HepG2 (cell line): Measurements from ENCODE around the gene CTNND1. TPM values are rescaled to one million over a fixed set of nuclear protein-coding genes. Genes with fewer than 3 reads are reported as not detected.

Experiments used
- ATAC-seq: fragments of 200-7000 bp; cut with Tn5 transposase; 3 replicates; pipeline ENCODE4 v1.9.1; 2020; ENCODE audit warnings: mild to moderate bottlenecking, moderate library complexity
- BruUV-seq: library from RNA; stranded (reverse); fragments of 400-500 nt; replicated peaks from 2 replicates; lab custom pipeline; 2021; lab: Mats Ljungman, UMichigan
- CTCF ChIA-PET: fragments of 300-600 bp; formaldehyde crosslinking; extraction: SDS; loops from one replicate; lab custom pipeline; 2021; ENCODE audit warnings: low total read pairs, inconsistent platforms, low intra/inter-chr PET ratio; lab: Yijun Ruan, JAX
- POLR2A ChIA-PET: fragments of 350-600 bp; sonication (Branson Sonifier 250); formaldehyde crosslinking; loops from one replicate; lab custom pipeline; 2020; ENCODE audit warnings: antibody characterized with exemption, inconsistent platforms; lab: Yijun Ruan, JAX
- DNase-seq: peaks from one replicate; pipeline ENCODE4 v3.0.0-alpha.2; 2015; ENCODE audit warnings: low spot score
- FAIRE-seq: peaks from 3 replicates; lab custom pipeline; 2011; peaks lifted over from hg19 to GRCh38; lab: Jason Lieb, UNC
- H2AFZ ChIP-seq: one replicate; pipeline ENCODE4 v1.6.1; 2011; ENCODE audit warnings: low read length, inconsistent platforms
- H3K27ac ChIP-seq: fragments of 300-600 bp; 3 replicates; pipeline ENCODE4 v1.8.0; 2011; ENCODE audit warnings: mixed run types, mild to moderate bottlenecking, mixed read lengths, low read length, inconsistent platforms; ENCODE audit not compliant: insufficient read depth; ENCODE audit errors: extremely low read length
- H3K27me3 ChIP-seq, 2 experiments: fragments of 200-600 bp in 1 of 2; 2 replicates in 1 of 2; 3 replicates in 1 of 2; pipeline versions ENCODE4 v1.6.0 to v1.8.0; 2011; ENCODE audit warnings: low read length in 2 of 2, mild to moderate bottlenecking in 2 of 2, moderate library complexity in 2 of 2, inconsistent platforms in 1 of 2; ENCODE audit not compliant: insufficient read depth in 2 of 2, control insufficient read depth in 1 of 2
- H3K36me3 ChIP-seq, 2 experiments: fragments of 200-600 bp in 1 of 2; replicated peaks in 1 of 2; 2 replicates in 1 of 2; 3 replicates in 1 of 2; pipeline versions ENCODE4 v1.5.1 to v1.8.0; 2011; ENCODE audit warnings: low read length in 2 of 2, inconsistent platforms in 1 of 2; ENCODE audit not compliant: insufficient read depth in 2 of 2, control insufficient read depth in 1 of 2
- H3K4me1 ChIP-seq: 2 replicates; pipeline ENCODE4 v1.5.1; 2012; ENCODE audit warnings: low read length, inconsistent platforms; ENCODE audit not compliant: insufficient read depth
- H3K4me2 ChIP-seq: 2 replicates; pipeline ENCODE4 v1.6.0; 2011; ENCODE audit warnings: low read depth, low read length, inconsistent platforms
- H3K4me3 ChIP-seq, 3 experiments: fragments of 200-600 bp in 1 of 3; sonication (generic), shearing (Covaris generic) in 1 of 3; replicated peaks in 1 of 3; 2 replicates each; pipeline ENCODE4 v1.5.1; 2011 to 2016; ENCODE audit warnings: low read length in 3 of 3, inconsistent platforms in 2 of 3, low read depth in 2 of 3, mild to moderate bottlenecking in 2 of 3, control low read depth in 1 of 3, mixed read lengths in 1 of 3; ENCODE audit not compliant: insufficient read depth in 1 of 3
- H3K79me2 ChIP-seq: one replicate; pipeline ENCODE4 v1.6.1; 2011; ENCODE audit warnings: low read length, inconsistent platforms; ENCODE audit not compliant: insufficient read depth
- H3K9ac ChIP-seq: 2 replicates; pipeline ENCODE4 v1.6.0; 2011; ENCODE audit warnings: mild to moderate bottlenecking, low read depth, low read length, inconsistent platforms; ENCODE audit not compliant: insufficient read depth
- H3K9me3 ChIP-seq: 2 replicates; pipeline ENCODE4 v1.5.1; 2012; ENCODE audit warnings: mild to moderate bottlenecking, low read length
- H4K20me1 ChIP-seq: 2 replicates; pipeline ENCODE4 v1.6.0; 2011; ENCODE audit warnings: inconsistent platforms, mild to moderate bottlenecking, low read length, moderate library complexity; ENCODE audit not compliant: insufficient read depth
- MED1 ChIP-seq: sonication (generic); formaldehyde crosslinking; IDR thresholded peaks from 2 replicates; pipeline ENCODE4 v1.4.0; 2020; ENCODE audit warnings: missing genetic modification reagents
- PAF1 ChIP-seq: IDR thresholded peaks from 2 replicates; pipeline ENCODE4 v1.6.1; 2016; ENCODE audit warnings: missing genetic modification reagents, missing compliant biosample characterization
- ZIK1 ChIP-seq: sonication (generic); formaldehyde crosslinking; IDR thresholded peaks from 2 replicates; pipeline ENCODE4 v1.5.0; 2020; ENCODE audit warnings: mild to moderate bottlenecking, low read depth, missing genetic modification reagents, borderline replicate concordance
- ZNF124 ChIP-seq: sonication (generic); formaldehyde crosslinking; IDR thresholded peaks from 2 replicates; pipeline ENCODE4 v1.4.0; 2020; ENCODE audit warnings: missing genetic modification reagents
- ZNF136 ChIP-seq: sonication (generic); formaldehyde crosslinking; IDR thresholded peaks from 2 replicates; pipeline ENCODE4 v1.8.1; 2022; ENCODE audit warnings: low read depth, mild to moderate bottlenecking, moderate library complexity, missing genetic modification reagents
- ZNF451 ChIP-seq: sonication (generic); formaldehyde crosslinking; IDR thresholded peaks from 2 replicates; pipeline ENCODE4 v1.5.0; 2020; ENCODE audit warnings: mild to moderate bottlenecking, missing genetic modification reagents
- ZNF652 ChIP-seq: IDR thresholded peaks from 2 replicates; pipeline ENCODE4 v1.6.1; 2016; ENCODE audit warnings: low read depth, borderline replicate concordance
- WGBS: methylation state at CpG from one replicate; pipeline ENCODE4 v1.1.6; 2017; ENCODE audit warnings: low lambda C conversion rate; 5-methylcytosine and 5-hydroxymethylcytosine counted together
- in situ Hi-C: cut with HindIII; loops from 2 replicates; pipeline ENCODE4 v1.10.0; 2017; ENCODE audit warnings: low pct_unique_long_range_greater_than_20kb; ENCODE audit not compliant: extremely low pct_ligation_motif_present
- intact Hi-C: fragments of 100-400 bp; cut with micrococcal nuclease; formaldehyde crosslinking; loops from one replicate; pipeline ENCODE4 v1.10.0; 2022; ENCODE audit not compliant: unreplicated experiment
- polyA plus RNA-seq, 8 experiments: library from polyadenylated mRNA; depleted of rRNA in 3 of 8; stranded (reverse) in 7 of 8; unstranded in 1 of 8; fragments of >200 nt; fragmentation: Illumina TruSeq in 4 of 8; extraction: Trizol in 4 of 8; gene quantifications; 2 replicates each; pipeline versions ENCODE4 v1.2.1 to v1.2.3, GENCODE V29; 2011 to 2016; ENCODE audit warnings: low read depth in 4 of 8, missing spikeins in 1 of 8, mixed read lengths in 1 of 8; ENCODE audit not compliant: insufficient read depth in 1 of 8
- total RNA-seq, 5 experiments: library from RNA; depleted of rRNA; stranded (reverse); fragments of >200 nt; fragmentation: Illumina TruSeq; extraction: Trizol; gene quantifications; 2 replicates each; pipeline ENCODE4 v1.2.3, GENCODE V29; 2016; ENCODE audit warnings: low read depth in 1 of 5
- TF ChIP-seq, protein P1 (sequence below): IDR thresholded peaks from 2 replicates; pipeline ENCODE4 v1.6.1; 2016
- TF ChIP-seq, protein P2 (sequence below): sonication (generic); formaldehyde crosslinking; IDR thresholded peaks from 2 replicates; pipeline ENCODE4 v1.9.0; 2021; ENCODE audit warnings: missing genetic modification reagents, mild to moderate bottlenecking, borderline replicate concordance
- TF ChIP-seq, protein P3 (sequence below): sonication (generic); formaldehyde crosslinking; IDR thresholded peaks from 2 replicates; pipeline ENCODE4 v1.4.0; 2020; ENCODE audit warnings: missing genetic modification reagents
- TF ChIP-seq, protein P4 (sequence below): IDR thresholded peaks from 2 replicates; pipeline ENCODE4 v1.6.1; 2016; ENCODE audit warnings: low read depth, missing genetic modification reagents, missing compliant biosample characterization
- TF ChIP-seq, protein P5 (sequence below): IDR thresholded peaks from 2 replicates; pipeline ENCODE4 v1.6.1; 2012; ENCODE audit warnings: low read depth, low read length, improper control_type of control experiment

Gene CTNND1
- total and polyA plus RNA-seq, 2 of the 13 experiments (the other 11 are each of a cell fraction or from before 2014, with no cell fraction given): 117 to 128 TPM

DNA sequence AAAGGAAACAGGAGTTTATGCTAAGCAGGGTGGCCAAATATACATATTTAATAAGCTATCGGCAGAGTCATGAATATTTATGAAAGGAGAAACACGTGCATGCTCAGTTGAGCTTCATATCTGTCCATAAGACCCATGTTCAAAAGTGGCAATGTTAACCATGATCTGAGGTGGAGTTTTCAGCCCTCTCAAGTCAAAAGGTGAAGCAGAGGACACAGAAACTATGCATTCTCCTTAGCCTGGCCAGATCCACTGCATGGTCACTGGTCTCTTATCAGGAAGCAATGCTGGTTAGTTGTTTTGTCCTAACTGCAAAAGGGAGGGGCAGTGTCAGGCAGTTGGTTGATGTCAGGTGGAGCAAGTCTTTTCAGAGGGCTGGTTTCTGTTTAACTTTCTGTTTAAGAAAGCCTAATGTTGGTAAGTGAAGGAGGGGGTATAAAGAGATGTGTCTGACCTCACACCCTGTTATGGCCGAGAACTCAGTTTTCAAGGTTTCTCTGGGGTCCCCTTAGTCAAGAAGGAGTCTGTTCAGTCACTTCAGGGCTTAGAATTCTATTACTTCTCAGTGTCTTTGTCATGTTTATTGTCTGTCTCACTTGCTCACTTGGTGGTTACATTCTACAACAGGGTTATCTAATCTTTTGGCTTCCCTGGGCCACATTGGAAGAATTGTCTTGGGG is 25.8 kb upstream of the CTNND1 start:
- no peak overlapping the region for H3K4me3 ChIP-seq
- no peak for DNase-seq
- no peaks in the 10 kb centered on the region for H3K4me1 ChIP-seq
- BruUV-seq: no TSS peak
- 93% methylated on average over 3 of the region's 3 CpGs for WGBS
- no peak overlapping the region for H3K27ac ChIP-seq
- CTCF ChIA-PET: no interaction called here
- no peak for ATAC-seq
- H3K4me2 ChIP-seq: no peak overlapping the region
- intact Hi-C loops: no loop called here
- peaks cover 9 to 52% of the 10 kb centered on the region in 2 experiments for H3K36me3 ChIP-seq
- H3K9me3 ChIP-seq: no peaks in the 10 kb centered on the region
- POLR2A ChIA-PET: no interaction called here
- no peaks in the 10 kb centered on the region for H3K27me3 ChIP-seq
- peaks cover 3% of the 10 kb centered on the region; the same call in 1 of the 2 replicates for H4K20me1 ChIP-seq
- FAIRE-seq: no peak
- H2AFZ ChIP-seq: no peak overlapping the region
- in situ Hi-C loops: no loop called here
- H3K79me2 ChIP-seq: peaks cover 20% of the 10 kb centered on the region
- no peak overlapping the region for H3K9ac ChIP-seq
- TF ChIP-seq, protein P1, sequence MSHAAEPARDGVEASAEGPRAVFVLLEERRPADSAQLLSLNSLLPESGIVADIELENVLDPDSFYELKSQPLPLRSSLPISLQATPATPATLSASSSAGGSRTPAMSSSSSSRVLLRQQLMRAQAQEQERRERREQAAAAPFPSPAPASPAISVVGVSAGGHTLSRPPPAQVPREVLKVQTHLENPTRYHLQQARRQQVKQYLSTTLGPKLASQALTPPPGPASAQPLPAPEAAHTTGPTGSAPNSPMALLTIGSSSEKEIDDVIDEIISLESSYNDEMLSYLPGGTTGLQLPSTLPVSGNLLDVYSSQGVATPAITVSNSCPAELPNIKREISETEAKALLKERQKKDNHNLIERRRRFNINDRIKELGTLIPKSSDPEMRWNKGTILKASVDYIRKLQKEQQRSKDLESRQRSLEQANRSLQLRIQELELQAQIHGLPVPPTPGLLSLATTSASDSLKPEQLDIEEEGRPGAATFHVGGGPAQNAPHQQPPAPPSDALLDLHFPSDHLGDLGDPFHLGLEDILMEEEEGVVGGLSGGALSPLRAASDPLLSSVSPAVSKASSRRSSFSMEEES: no peak
- TF ChIP-seq ZNF124 (CRISPR knock-in tag) (no peak), MED1 (CRISPR knock-in tag) (no peak), ZIK1 (no peak), PAF1 (CRISPR knock-in tag) (no peak), ZNF451 (CRISPR knock-in tag) (no peak), ZNF136 (CRISPR knock-in tag) (no peak), ZNF652 (CRISPR knock-in tag) (no peak)
- TF ChIP-seq, protein P2, sequence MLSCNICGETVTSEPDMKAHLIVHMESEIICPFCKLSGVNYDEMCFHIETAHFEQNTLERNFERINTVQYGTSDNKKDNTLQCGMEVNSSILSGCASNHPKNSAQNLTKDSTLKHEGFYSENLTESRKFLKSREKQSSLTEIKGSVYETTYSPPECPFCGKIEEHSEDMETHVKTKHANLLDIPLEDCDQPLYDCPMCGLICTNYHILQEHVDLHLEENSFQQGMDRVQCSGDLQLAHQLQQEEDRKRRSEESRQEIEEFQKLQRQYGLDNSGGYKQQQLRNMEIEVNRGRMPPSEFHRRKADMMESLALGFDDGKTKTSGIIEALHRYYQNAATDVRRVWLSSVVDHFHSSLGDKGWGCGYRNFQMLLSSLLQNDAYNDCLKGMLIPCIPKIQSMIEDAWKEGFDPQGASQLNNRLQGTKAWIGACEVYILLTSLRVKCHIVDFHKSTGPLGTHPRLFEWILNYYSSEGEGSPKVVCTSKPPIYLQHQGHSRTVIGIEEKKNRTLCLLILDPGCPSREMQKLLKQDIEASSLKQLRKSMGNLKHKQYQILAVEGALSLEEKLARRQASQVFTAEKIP (CRISPR knock-in tag): no peak
- TF ChIP-seq, protein P3, sequence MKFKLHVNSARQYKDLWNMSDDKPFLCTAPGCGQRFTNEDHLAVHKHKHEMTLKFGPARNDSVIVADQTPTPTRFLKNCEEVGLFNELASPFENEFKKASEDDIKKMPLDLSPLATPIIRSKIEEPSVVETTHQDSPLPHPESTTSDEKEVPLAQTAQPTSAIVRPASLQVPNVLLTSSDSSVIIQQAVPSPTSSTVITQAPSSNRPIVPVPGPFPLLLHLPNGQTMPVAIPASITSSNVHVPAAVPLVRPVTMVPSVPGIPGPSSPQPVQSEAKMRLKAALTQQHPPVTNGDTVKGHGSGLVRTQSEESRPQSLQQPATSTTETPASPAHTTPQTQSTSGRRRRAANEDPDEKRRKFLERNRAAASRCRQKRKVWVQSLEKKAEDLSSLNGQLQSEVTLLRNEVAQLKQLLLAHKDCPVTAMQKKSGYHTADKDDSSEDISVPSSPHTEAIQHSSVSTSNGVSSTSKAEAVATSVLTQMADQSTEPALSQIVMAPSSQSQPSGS (CRISPR knock-in tag): no peak
- TF ChIP-seq, protein P4, sequence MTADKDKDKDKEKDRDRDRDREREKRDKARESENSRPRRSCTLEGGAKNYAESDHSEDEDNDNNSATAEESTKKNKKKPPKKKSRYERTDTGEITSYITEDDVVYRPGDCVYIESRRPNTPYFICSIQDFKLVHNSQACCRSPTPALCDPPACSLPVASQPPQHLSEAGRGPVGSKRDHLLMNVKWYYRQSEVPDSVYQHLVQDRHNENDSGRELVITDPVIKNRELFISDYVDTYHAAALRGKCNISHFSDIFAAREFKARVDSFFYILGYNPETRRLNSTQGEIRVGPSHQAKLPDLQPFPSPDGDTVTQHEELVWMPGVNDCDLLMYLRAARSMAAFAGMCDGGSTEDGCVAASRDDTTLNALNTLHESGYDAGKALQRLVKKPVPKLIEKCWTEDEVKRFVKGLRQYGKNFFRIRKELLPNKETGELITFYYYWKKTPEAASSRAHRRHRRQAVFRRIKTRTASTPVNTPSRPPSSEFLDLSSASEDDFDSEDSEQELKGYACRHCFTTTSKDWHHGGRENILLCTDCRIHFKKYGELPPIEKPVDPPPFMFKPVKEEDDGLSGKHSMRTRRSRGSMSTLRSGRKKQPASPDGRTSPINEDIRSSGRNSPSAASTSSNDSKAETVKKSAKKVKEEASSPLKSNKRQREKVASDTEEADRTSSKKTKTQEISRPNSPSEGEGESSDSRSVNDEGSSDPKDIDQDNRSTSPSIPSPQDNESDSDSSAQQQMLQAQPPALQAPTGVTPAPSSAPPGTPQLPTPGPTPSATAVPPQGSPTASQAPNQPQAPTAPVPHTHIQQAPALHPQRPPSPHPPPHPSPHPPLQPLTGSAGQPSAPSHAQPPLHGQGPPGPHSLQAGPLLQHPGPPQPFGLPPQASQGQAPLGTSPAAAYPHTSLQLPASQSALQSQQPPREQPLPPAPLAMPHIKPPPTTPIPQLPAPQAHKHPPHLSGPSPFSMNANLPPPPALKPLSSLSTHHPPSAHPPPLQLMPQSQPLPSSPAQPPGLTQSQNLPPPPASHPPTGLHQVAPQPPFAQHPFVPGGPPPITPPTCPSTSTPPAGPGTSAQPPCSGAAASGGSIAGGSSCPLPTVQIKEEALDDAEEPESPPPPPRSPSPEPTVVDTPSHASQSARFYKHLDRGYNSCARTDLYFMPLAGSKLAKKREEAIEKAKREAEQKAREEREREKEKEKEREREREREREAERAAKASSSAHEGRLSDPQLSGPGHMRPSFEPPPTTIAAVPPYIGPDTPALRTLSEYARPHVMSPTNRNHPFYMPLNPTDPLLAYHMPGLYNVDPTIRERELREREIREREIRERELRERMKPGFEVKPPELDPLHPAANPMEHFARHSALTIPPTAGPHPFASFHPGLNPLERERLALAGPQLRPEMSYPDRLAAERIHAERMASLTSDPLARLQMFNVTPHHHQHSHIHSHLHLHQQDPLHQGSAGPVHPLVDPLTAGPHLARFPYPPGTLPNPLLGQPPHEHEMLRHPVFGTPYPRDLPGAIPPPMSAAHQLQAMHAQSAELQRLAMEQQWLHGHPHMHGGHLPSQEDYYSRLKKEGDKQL (CRISPR knock-in tag): no peak
- TF ChIP-seq, protein P5, sequence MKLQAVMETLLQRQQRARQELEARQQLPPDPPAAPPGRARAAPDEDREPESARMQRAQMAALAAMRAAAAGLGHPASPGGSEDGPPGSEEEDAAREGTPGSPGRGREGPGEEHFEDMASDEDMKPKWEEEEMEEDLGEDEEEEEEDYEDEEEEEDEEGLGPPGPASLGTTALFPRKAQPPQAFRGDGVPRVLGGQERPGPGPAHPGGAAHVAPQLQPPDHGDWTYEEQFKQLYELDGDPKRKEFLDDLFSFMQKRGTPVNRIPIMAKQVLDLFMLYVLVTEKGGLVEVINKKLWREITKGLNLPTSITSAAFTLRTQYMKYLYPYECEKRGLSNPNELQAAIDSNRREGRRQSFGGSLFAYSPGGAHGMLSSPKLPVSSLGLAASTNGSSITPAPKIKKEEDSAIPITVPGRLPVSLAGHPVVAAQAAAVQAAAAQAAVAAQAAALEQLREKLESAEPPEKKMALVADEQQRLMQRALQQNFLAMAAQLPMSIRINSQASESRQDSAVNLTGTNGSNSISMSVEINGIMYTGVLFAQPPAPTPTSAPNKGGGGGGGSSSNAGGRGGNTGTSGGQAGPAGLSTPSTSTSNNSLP: no peak
